Common myeloid progenitor, CD34-positive (primary cell): Measurements from ENCODE around the gene TTF2.
"Not testable (repeated sequence)": the region's sequence is repeated elsewhere in the genome, so short reads cannot be mapped to it uniquely, and the experiment has no call there.

Experiments used
- CTCF ChIA-PET: fragments of 350-600 bp; sonication (Branson Sonifier 250); formaldehyde crosslinking; loops from one replicate; lab custom pipeline; 2021; ENCODE audit warnings: antibody characterized with exemption; lab: Charles Lee
- POLR2A ChIA-PET: fragments of 350-600 bp; sonication (Branson Sonifier 250); formaldehyde crosslinking; loops from one replicate; lab custom pipeline; 2021; ENCODE audit warnings: antibody characterized with exemption; lab: Charles Lee
- DNase-seq, 3 donors: peaks; one replicate each; pipeline versions ENCODE4 v3.0.0 to v3.0.0-alpha.2; 2013
- H3K27ac ChIP-seq, 2 experiments: 1 replicate in 1 of 2; 2 replicates in 1 of 2; pipeline ENCODE4 v1.7.0; 2013; ENCODE audit warnings: inconsistent platforms in 2 of 2, low read length in 2 of 2, mild to moderate bottlenecking in 2 of 2, low read depth in 1 of 2, moderate library complexity in 1 of 2; ENCODE audit not compliant: severe bottlenecking in 2 of 2, insufficient read depth in 1 of 2, poor library complexity in 1 of 2
- H3K27me3 ChIP-seq, 5 experiments: replicated peaks in 2 of 5; 1 replicate in 3 of 5; 2 replicates in 2 of 5; pipeline versions ENCODE4 v1.6.1 to v1.7.0; 2013; ENCODE audit warnings: low read length in 4 of 5, mild to moderate bottlenecking in 2 of 5, moderate library complexity in 2 of 5, inconsistent platforms in 1 of 5; ENCODE audit not compliant: insufficient read depth in 5 of 5, control insufficient read depth in 4 of 5
- H3K36me3 ChIP-seq, 4 experiments: 1 replicate in 2 of 4; 2 replicates in 2 of 4; pipeline versions ENCODE4 v1.6.1 to v1.7.0; 2013; ENCODE audit warnings: low read length in 3 of 4, control low read depth in 1 of 4, mild to moderate bottlenecking in 1 of 4; ENCODE audit not compliant: control insufficient read depth in 4 of 4, insufficient read depth in 4 of 4
- H3K4me1 ChIP-seq, 4 experiments: 1 replicate in 3 of 4; 2 replicates in 1 of 4; pipeline versions ENCODE4 v1.6.1 to v1.7.1; 2013; ENCODE audit warnings: low read length in 3 of 4, mild to moderate bottlenecking in 3 of 4, control low read depth in 1 of 4, inconsistent platforms in 1 of 4, moderate library complexity in 1 of 4; ENCODE audit not compliant: control insufficient read depth in 4 of 4, insufficient read depth in 4 of 4; ENCODE audit errors: control extremely low read depth in 1 of 4
- H3K4me3 ChIP-seq, 7 experiments: 1 replicate in 4 of 7; 2 replicates in 3 of 7; pipeline versions ENCODE4 v1.5.1 to v1.7.0; 2013; ENCODE audit warnings: mild to moderate bottlenecking in 7 of 7, low read length in 6 of 7, moderate library complexity in 6 of 7, inconsistent platforms in 2 of 7, low read depth in 2 of 7, control low read depth in 1 of 7; ENCODE audit not compliant: insufficient read depth in 4 of 7, control insufficient read depth in 1 of 7; ENCODE audit errors: extremely low read depth in 1 of 7
- H3K9me3 ChIP-seq, 5 experiments: 1 replicate in 4 of 5; 2 replicates in 1 of 5; pipeline versions ENCODE4 v1.6.1 to v1.7.1; 2013; ENCODE audit warnings: low read length in 4 of 5, mild to moderate bottlenecking in 2 of 5, inconsistent platforms in 1 of 5, low read depth in 1 of 5, moderate library complexity in 1 of 5; ENCODE audit not compliant: control insufficient read depth in 4 of 5, insufficient read depth in 2 of 5; ENCODE audit errors: control extremely low read depth in 1 of 5
- WGBS: methylation state at CpG from one replicate; pipeline ENCODE4 v1.1.5; 2013; ENCODE audit not compliant: insufficient coverage; 5-methylcytosine and 5-hydroxymethylcytosine counted together

The TTF2 gene

GRCh38 chr1:117096951-117097408 is 36.9 kb downstream of the TTF2 start:
- Histone ChIP-seq H3K36me3 (peaks cover 29 to 92% (median 73%) of the 10 kb centered on the region in 4 experiments), H3K9me3 (no peaks in the 10 kb centered on the region), H3K4me3 (no peak overlapping the region), H3K27ac (no peak overlapping the region), H3K4me1 (no peaks in the 10 kb centered on the region), H3K27me3 (no peaks in the 10 kb centered on the region)
- no peak for DNase-seq
- ChIA-PET CTCF (interaction anchor here (1.7 to 4.5 kb wide), 3 partner anchors 29 to 32 kb away, joined by 4 to 17 read pairs (median 5); no protein-coding TSS in a partner anchor), POLR2A (no interaction called here)
- 100% methylated on average over 3 of the region's 3 CpGs for WGBS

GRCh38 chr1:117097443-117097842 is 37.3 kb downstream of the TTF2 start:
- H3K27me3 ChIP-seq, result no peaks in the 10 kb centered on the region
- POLR2A ChIA-PET, result no interaction called here
- CTCF ChIA-PET, result interaction anchor here (1.7 to 4.5 kb wide), 3 partner anchors 29 to 33 kb away, joined by 4 to 17 read pairs (median 5); no protein-coding TSS in a partner anchor
- DNase-seq, result no peak
- H3K9me3 ChIP-seq, result no peaks in the 10 kb centered on the region
- no peak overlapping the region for H3K4me3 ChIP-seq
- WGBS, result 96% methylated on average over 4 of the region's 4 CpGs
- H3K36me3 ChIP-seq, result peaks cover 32 to 91% (median 73%) of the 10 kb centered on the region in 4 experiments
- H3K27ac ChIP-seq, result no peak overlapping the region
- H3K4me1 ChIP-seq, result no peaks in the 10 kb centered on the region

- peaks cover 33 to 91% (median 69%) of the 10 kb centered on the region in 4 experiments for H3K36me3 ChIP-seq
- CTCF ChIA-PET, result interaction anchor here (1.7 to 1.8 kb wide), 2 partner anchors 28 to 34 kb away, joined by 4 to 5 read pairs; no protein-coding TSS in a partner anchor
- no peaks in the 10 kb centered on the region for H3K9me3 ChIP-seq
- POLR2A ChIA-PET, result no interaction called here
- no peak for DNase-seq
- no peak overlapping the region for H3K4me3 ChIP-seq
- no peaks in the 10 kb centered on the region for H3K4me1 ChIP-seq
- no peak overlapping the region for H3K27ac ChIP-seq
- WGBS, result 100% methylated on average over 2 of the region's 4 CpGs
- no peaks in the 10 kb centered on the region for H3K27me3 ChIP-seq
These were observed 38.3 kb downstream of the TTF2 start for GRCh38 chr1:117098287-117098890.

- H3K27ac ChIP-seq, result no peak overlapping the region
- WGBS, result no CpG with 5 or more reads among the region's 1 CpG
- no peaks in the 10 kb centered on the region for H3K9me3 ChIP-seq
- DNase-seq, result no peak
- no peaks in the 10 kb centered on the region for H3K4me1 ChIP-seq
- ChIA-PET CTCF (interaction anchor here (1.2 kb wide), 1 partner anchor 9 kb away, joined by 4 read pairs; no protein-coding TSS in a partner anchor), POLR2A (interaction anchor here (0.9 kb wide), 1 partner anchor 34 kb away, joined by 3 read pairs; no protein-coding TSS in a partner anchor)
- H3K36me3 ChIP-seq, result peaks cover 35 to 74% (median 57%) of the 10 kb centered on the region in 4 experiments
- no peaks in the 10 kb centered on the region for H3K27me3 ChIP-seq
- H3K4me3 ChIP-seq, result no peak overlapping the region
These were observed 41.2 kb downstream of the TTF2 start for GRCh38 chr1:117101334-117101733.

DNA sequence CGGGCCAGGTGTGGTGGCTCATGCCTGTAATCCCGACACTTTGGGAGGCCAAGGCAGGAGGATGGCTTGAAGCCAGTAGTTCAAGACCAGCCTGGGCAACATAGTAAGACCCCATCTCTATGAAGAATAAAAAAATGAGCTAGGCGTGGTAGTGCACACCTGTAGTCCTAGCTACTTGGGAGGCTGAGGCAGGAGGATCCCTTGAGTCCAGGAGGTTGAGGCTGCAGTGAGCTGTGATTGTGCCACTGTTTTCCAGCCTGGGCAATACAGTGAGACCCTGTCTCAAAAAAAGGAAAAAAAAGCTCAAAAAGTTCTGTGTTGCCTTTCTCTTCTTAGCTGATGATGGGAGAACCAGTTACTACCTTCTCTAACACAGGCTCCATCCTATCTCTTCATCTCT is 41.7 kb downstream of the TTF2 start:
- WGBS, result 100% methylated on average over 2 of the region's 3 CpGs
- not testable (repeated sequence) for H3K9me3 ChIP-seq, H3K4me3 ChIP-seq, H3K27ac ChIP-seq, DNase-seq, H3K4me1 ChIP-seq, H3K27me3 ChIP-seq
- ChIA-PET CTCF (interaction anchor here (1.2 kb wide), 1 partner anchor 9 kb away, joined by 4 read pairs; no protein-coding TSS in a partner anchor), POLR2A (interaction anchor here (0.9 kb wide), 1 partner anchor 34 kb away, joined by 3 read pairs; no protein-coding TSS in a partner anchor)
- peaks cover 37 to 75% (median 55%) of the 10 kb centered on the region in 4 experiments for H3K36me3 ChIP-seq

- CTCF ChIA-PET, result interaction anchor here (1.0 kb wide), 1 partner anchor 8 kb away, joined by 3 read pairs; no protein-coding TSS in a partner anchor
- peaks cover 20 to 47% (median 38%) of the 10 kb centered on the region in 4 experiments for H3K36me3 ChIP-seq
- 100% methylated on average over 3 of the region's 3 CpGs for WGBS
These were observed 44.9 kb downstream of the TTF2 start for GRCh38 chr1:117104986-117105385.

DNA sequence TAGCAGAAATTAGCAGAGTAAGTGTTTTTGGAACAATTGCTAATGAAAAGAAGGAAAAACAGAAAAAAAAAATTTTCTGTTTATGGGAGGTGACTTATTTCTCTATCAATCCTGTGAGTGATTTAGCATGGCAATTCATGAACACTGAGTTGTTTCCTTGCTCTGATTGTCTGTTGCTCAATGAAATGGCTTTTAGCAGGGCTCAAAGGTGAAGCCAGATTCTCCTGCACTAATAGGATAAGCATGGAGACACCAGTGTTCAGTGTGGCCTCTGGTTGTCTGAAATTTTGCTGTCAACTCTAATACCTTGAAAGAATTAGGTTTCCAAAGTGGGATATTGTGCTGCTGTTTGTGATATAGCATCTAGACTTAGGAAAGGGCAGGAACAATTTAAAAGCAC is 45.6 kb downstream of the TTF2 start:
- Histone ChIP-seq H3K27ac (no peak overlapping the region), H3K4me1 (no peaks in the 10 kb centered on the region), H3K36me3 (peaks cover 20 to 40% (median 31%) of the 10 kb centered on the region in 4 experiments), H3K27me3 (no peaks in the 10 kb centered on the region), H3K4me3 (no peak overlapping the region), H3K9me3 (no peaks in the 10 kb centered on the region)
- ChIA-PET CTCF (no interaction called here), POLR2A (no interaction called here)
- no peak for DNase-seq

More at GRCh38 chr1:117104986-117105385, 44.9 kb downstream of the TTF2 start:
- no peak overlapping the region for H3K27ac ChIP-seq
- H3K9me3 ChIP-seq, result no peaks in the 10 kb centered on the region
- H3K4me3 ChIP-seq, result no peak overlapping the region
- DNase-seq, result no peak
- H3K4me1 ChIP-seq, result no peaks in the 10 kb centered on the region
- H3K27me3 ChIP-seq, result no peaks in the 10 kb centered on the region
- POLR2A ChIA-PET, result no interaction called here
